Measurements from ENCODE around the gene SUPT20HL2. TPM values are rescaled to one million over a fixed set of nuclear protein-coding genes. Genes with fewer than 3 reads are reported as not detected.

Gene SUPT20HL2
- total and polyA plus RNA-seq, 2 experiments from 2014 or later, result 0.08 TPM; not detected in 1

DNA sequence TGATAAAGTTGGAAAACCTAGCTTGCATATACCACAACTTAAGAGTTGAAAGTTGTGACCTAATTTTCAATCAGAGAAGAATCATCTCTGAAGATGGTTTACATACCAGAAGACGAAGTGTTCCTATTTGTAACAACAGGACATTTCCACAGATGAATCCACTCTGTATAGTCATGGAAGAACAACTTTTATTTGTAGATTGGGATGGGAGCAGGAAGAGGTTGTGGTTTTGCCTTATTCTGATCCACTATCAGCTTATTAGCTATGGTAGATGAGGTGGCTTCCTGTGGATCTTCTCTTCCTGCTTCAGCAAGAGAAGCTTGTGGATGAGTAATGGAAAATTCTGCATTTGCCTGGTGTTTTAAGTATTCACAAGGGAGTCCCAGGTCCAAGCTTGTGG, 27.9 kb upstream of the SUPT20HL2 start (continued):
- no peak for TF ChIP-seq ZNF462 (CRISPR knock-in tag; IDR thresholded peaks at IDR 0.05)
- TF ChIP-seq, protein P1, sequence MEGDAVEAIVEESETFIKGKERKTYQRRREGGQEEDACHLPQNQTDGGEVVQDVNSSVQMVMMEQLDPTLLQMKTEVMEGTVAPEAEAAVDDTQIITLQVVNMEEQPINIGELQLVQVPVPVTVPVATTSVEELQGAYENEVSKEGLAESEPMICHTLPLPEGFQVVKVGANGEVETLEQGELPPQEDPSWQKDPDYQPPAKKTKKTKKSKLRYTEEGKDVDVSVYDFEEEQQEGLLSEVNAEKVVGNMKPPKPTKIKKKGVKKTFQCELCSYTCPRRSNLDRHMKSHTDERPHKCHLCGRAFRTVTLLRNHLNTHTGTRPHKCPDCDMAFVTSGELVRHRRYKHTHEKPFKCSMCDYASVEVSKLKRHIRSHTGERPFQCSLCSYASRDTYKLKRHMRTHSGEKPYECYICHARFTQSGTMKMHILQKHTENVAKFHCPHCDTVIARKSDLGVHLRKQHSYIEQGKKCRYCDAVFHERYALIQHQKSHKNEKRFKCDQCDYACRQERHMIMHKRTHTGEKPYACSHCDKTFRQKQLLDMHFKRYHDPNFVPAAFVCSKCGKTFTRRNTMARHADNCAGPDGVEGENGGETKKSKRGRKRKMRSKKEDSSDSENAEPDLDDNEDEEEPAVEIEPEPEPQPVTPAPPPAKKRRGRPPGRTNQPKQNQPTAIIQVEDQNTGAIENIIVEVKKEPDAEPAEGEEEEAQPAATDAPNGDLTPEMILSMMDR (conservative IDR thresholded peaks at IDR 0.05; ENCODE audit: low read depth in 2 of 2), result no peak
- TF ChIP-seq EZH2phosphoT487 (IDR thresholded peaks at IDR 0.05; ENCODE audit: unreplicated experiment), result no peak

DNA sequence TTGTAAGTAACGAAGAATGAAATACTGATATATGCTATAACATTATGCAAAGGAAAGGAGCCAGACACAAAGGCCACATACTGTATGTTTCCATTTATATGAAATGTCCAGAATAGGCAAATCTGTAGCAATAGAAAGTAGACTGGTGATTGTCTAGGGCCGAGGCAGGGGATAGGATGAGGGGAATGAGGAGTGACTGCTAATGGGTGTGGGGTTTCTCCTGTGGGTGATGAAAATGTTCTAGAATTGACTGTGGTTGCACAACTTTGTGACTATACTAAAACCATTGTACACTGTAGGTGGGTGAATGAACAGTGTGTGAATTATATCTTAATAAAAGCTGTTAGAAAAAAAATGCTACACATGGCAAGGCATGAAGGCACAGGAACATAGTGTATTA, 26.6 kb upstream of the SUPT20HL2 start:
- TF ChIP-seq EZH2 (IDR thresholded peaks at IDR 0.05; ENCODE audit: low read depth, unreplicated experiment) (no peak), ZNF331 (CRISPR knock-in tag; IDR thresholded peaks at IDR 0.05; ENCODE audit: low read depth) (no peak), REST (IDR thresholded peaks at IDR 0.05; ENCODE audit: unreplicated experiment) (no peak), EZH2phosphoT487 (IDR thresholded peaks at IDR 0.05; ENCODE audit: unreplicated experiment) (no peak), NANOG (IDR thresholded peaks at IDR 0.05; ENCODE audit: borderline replicate concordance) (no peak), POLR2AphosphoS5 (IDR thresholded peaks at IDR 0.05; ENCODE audit: low read depth) (no peak)
- TF ChIP-seq, protein P2, sequence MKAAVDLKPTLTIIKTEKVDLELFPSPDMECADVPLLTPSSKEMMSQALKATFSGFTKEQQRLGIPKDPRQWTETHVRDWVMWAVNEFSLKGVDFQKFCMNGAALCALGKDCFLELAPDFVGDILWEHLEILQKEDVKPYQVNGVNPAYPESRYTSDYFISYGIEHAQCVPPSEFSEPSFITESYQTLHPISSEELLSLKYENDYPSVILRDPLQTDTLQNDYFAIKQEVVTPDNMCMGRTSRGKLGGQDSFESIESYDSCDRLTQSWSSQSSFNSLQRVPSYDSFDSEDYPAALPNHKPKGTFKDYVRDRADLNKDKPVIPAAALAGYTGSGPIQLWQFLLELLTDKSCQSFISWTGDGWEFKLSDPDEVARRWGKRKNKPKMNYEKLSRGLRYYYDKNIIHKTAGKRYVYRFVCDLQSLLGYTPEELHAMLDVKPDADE (IDR thresholded peaks at IDR 0.05), result no peak
- TF ChIP-seq, protein P1 (conservative IDR thresholded peaks at IDR 0.05; ENCODE audit: low read depth in 2 of 2), result no peak
- H2AFZ ChIP-seq, result no peak overlapping the region
- Mint-ChIP-seq H3K4me3 (no peak overlapping the region), H3K9me3 (no peaks in the 10 kb centered on the region), H3K27me3 (ENCODE audit: insufficient read depth, low read depth, poor library complexity) (no peaks in the 10 kb centered on the region), H3K4me1 (no peaks in the 10 kb centered on the region; the same call in 2 of the 3 replicates), H3K36me3 (ENCODE audit: low read depth) (no peaks in the 10 kb centered on the region), H3K27ac (no peak overlapping the region)
- H3K4me2 ChIP-seq, result no peak overlapping the region
- H3K79me2 ChIP-seq (replicated peaks; ENCODE audit: insufficient read depth), result no peaks in the 10 kb centered on the region
- H4K20me1 ChIP-seq (replicated peaks; ENCODE audit: insufficient read depth), result no peaks in the 10 kb centered on the region
- H3F3A ChIP-seq (replicated peaks; ENCODE audit: low read depth), result no peaks in the 10 kb centered on the region
- DNase-seq (ENCODE audit: low spot score) (no peak), ATAC-seq (no peak)
- no peak overlapping the region for H3K27ac ChIP-seq (ENCODE audit: low read depth)
- H3K27me3 ChIP-seq (ENCODE audit: insufficient read depth), result no peaks in the 10 kb centered on the region
- no peaks in the 10 kb centered on the region for H3K9me2 ChIP-seq (ENCODE audit: insufficient read depth)
- no peaks in the 10 kb centered on the region for H3K4me1 ChIP-seq (ENCODE audit: insufficient read depth)
- H3K36me3 ChIP-seq (ENCODE audit: insufficient read depth), result no peaks in the 10 kb centered on the region
- no peak overlapping the region for H3K4me3 ChIP-seq

Measured in GM23338 (cell line).